ENCODE results near the gene SEPTIN10.
"Not testable (repeated sequence)": the region's sequence is repeated elsewhere in the genome, so short reads cannot be mapped to it uniquely, and the experiment has no call there.

The SEPTIN10 gene

DNA sequence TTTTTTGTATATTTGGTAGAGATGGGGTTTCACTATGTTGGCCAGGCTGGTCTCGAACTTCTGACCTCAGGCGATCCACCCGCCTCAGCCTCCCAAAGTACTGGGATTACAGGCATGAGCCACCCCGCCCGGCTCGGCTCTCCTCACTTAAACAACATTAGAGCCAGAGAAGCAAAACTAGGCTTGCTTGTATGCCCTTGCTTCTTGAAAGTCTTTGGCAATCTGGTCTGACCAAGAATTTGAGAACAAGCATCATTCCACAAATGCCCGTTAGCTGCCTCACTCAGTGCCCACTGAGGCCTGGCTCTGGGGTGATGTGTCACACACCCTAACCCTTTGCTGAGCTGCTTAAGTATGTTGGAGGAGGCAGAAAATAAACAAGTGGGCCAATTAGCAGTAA is 33.9 kb upstream of the SEPTIN10 start:
- Histone ChIP-seq H3K4me1 (ENCODE audit: control insufficient read depth, insufficient read depth, low read length, poor library complexity, severe bottlenecking) (no peaks in the 10 kb centered on the region), H3K9me3 (ENCODE audit: control insufficient read depth, low read length) (no peaks in the 10 kb centered on the region), H3K27ac (ENCODE audit: insufficient read depth, low read length, poor library complexity, severe bottlenecking) (no peak overlapping the region), H3K4me3 (ENCODE audit: insufficient read depth, low read depth, low read length, poor library complexity, severe bottlenecking) (no peak overlapping the region), H3K36me3 (ENCODE audit: control insufficient read depth, insufficient read depth, low read length) (no peaks in the 10 kb centered on the region), H3K27me3 (replicated peaks; ENCODE audit: control insufficient read depth, insufficient read depth, low read length, poor library complexity, severe bottlenecking) (no peaks in the 10 kb centered on the region)
- DNase-seq = no peak

DNA sequence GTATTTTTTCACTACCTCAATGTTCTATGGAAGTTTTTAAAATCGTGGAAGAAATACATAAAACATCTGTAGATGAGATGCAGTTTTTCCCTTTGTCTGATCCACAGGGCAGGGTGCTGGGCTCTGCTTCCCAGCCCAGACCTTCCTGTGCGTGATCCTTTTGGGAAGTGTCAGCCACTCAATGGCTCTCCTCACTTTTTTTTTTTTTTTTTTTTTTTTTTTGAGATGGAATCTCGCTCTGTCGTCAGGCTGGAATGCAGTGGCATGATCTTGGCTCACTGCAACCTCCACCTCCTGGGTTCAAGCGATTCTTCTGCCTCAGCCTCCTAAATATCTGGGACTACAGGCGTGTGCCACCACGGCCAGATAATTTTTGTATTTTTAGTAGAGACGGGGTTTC is 33.2 kb upstream of the SEPTIN10 start:
- Histone ChIP-seq H3K27ac (ENCODE audit: insufficient read depth, low read length, poor library complexity, severe bottlenecking) (no peak overlapping the region), H3K4me3 (ENCODE audit: insufficient read depth, low read depth, low read length, poor library complexity, severe bottlenecking) (no peak overlapping the region), H3K27me3 (replicated peaks; ENCODE audit: control insufficient read depth, insufficient read depth, low read length, poor library complexity, severe bottlenecking) (no peaks in the 10 kb centered on the region), H3K36me3 (ENCODE audit: control insufficient read depth, insufficient read depth, low read length) (no peaks in the 10 kb centered on the region), H3K4me1 (ENCODE audit: control insufficient read depth, insufficient read depth, low read length, poor library complexity, severe bottlenecking) (no peaks in the 10 kb centered on the region), H3K9me3 (ENCODE audit: control insufficient read depth, low read length) (no peaks in the 10 kb centered on the region)
- DNase-seq = no peak

DNA sequence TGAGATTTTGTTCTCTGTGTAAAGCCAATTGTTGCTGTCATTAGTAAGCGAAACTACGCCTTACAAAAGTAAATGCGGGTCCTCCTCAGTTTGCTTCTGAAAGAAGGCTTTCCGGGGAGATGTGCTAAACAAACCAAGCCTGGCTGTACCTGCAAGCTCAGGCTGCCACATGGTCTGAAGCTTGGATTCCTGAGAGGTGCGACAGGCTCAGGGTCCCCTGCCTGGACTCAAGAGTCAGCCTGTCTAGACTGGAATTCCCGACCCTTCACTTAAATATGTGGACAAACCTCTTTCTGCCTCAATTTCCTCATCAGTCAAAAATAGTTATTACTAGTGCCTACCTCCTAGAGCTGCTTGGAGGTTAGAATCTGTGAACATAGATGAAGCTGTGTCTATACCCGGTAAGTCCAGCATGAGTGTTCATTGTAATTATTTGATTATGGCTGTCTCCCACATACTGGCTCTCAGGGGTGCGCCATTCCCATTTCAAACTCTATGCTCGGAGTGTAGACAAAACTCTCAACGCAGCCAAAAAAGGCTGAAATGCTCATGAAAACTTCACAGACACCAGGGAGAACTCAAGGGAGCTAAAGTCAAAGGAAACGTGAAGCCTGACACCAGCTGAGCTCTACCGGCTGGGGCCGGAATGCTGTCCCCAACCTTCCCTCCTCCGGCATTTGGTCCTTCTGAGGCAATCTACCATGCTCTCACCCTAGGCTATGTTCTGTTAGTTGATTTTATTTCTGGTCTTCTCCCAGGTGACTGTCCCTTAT is 31.8 kb upstream of the SEPTIN10 start:
- no peak for DNase-seq
- Histone ChIP-seq H3K4me1 (ENCODE audit: control insufficient read depth, insufficient read depth, low read length, poor library complexity, severe bottlenecking) (no peaks in the 10 kb centered on the region), H3K36me3 (ENCODE audit: control insufficient read depth, insufficient read depth, low read length) (no peaks in the 10 kb centered on the region), H3K27ac (ENCODE audit: insufficient read depth, low read length, poor library complexity, severe bottlenecking) (no peak overlapping the region), H3K4me3 (ENCODE audit: insufficient read depth, low read depth, low read length, poor library complexity, severe bottlenecking) (no peak overlapping the region), H3K9me3 (ENCODE audit: control insufficient read depth, low read length) (no peaks in the 10 kb centered on the region), H3K27me3 (replicated peaks; ENCODE audit: control insufficient read depth, insufficient read depth, low read length, poor library complexity, severe bottlenecking) (no peaks in the 10 kb centered on the region)

DNA sequence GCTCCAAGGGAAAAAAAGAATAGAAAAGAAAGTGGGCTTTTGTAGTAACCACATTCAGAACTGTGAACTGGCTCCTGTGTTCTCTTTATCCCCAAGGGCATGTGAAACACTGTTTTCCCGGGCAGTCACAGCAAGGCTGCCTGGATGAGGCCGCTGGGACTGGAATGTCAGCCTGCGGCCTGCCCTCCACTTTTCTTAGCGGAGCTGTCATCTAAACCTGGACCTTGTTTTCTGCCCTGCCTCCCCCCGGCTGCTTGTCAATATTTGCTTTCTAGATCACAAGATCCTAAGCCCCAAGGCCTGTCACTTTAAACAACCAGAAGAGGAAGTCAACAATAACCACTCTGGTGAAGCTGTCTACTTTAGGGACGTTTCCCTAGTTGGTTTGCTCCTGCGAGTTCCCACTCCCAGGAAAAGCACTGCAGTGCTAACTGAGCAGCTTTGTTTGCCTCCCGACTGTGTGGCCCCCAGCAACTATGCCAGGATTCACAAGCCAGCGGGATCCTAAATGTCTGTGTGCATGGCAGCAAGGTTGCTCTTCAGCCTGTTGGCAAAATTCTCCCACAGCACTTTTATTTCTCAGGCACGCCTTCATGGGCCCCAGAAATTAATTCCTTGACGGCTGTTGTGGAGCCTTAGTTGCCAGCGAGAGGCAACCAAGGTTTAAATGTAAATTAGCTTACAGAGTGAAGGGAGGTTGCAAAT is 31.0 kb upstream of the SEPTIN10 start:
- Histone ChIP-seq H3K27me3 (replicated peaks; ENCODE audit: control insufficient read depth, insufficient read depth, low read length, poor library complexity, severe bottlenecking) (no peaks in the 10 kb centered on the region), H3K4me1 (ENCODE audit: control insufficient read depth, insufficient read depth, low read length, poor library complexity, severe bottlenecking) (no peaks in the 10 kb centered on the region), H3K4me3 (ENCODE audit: insufficient read depth, low read depth, low read length, poor library complexity, severe bottlenecking) (no peak overlapping the region), H3K9me3 (ENCODE audit: control insufficient read depth, low read length) (no peaks in the 10 kb centered on the region), H3K36me3 (ENCODE audit: control insufficient read depth, insufficient read depth, low read length) (no peaks in the 10 kb centered on the region), H3K27ac (ENCODE audit: insufficient read depth, low read length, poor library complexity, severe bottlenecking) (no peak overlapping the region)
- DNase-seq = no peak

DNA sequence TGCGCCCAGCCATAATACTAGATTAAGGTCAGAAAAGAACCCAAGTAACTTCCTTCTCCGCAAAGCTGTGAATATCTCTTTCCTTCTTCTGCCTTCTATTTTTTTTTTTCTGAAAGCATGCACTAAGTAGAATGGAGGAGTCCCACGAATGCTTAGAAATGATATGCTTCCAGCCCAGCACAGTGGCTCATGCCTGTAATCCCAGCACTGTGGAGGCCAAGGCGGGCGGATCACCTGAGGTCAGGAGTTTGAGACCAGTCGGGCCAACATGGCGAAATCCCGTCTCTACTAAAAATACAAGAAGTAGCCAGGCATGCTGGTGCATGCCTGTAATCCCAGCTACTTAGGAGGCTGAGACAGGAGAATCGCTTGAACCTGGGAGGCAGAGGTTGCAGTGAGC is 26.2 kb upstream of the SEPTIN10 start:
- H3K4me3 ChIP-seq (ENCODE audit: insufficient read depth, low read depth, low read length, poor library complexity, severe bottlenecking); H3K36me3 ChIP-seq (ENCODE audit: control insufficient read depth, insufficient read depth, low read length); H3K27me3 ChIP-seq (replicated peaks; ENCODE audit: control insufficient read depth, insufficient read depth, low read length, poor library complexity, severe bottlenecking); H3K4me1 ChIP-seq (ENCODE audit: control insufficient read depth, insufficient read depth, low read length, poor library complexity, severe bottlenecking); H3K9me3 ChIP-seq (ENCODE audit: control insufficient read depth, low read length); H3K27ac ChIP-seq (ENCODE audit: insufficient read depth, low read length, poor library complexity, severe bottlenecking); DNase-seq: not testable (repeated sequence)

DNA sequence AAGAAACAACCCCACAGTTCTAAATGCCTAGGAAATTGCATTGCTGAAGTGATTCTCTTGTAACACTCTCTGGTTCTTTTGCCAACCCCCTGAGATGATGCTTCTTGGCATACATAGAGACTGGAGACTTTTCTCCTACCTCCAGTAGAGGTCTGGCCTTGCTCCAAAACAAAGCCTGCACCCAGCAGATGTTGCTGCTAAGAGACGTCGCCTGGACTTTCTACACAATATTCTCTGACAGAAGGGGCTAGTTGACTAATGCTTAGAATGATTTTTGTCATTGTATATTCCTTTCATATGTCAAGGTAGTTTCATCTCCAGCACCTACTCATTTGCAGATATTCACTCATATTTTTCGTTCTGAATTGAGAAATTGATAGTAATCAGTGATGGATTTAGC is 25.0 kb upstream of the SEPTIN10 start:
- Histone ChIP-seq H3K9me3 (ENCODE audit: control insufficient read depth, low read length) (no peaks in the 10 kb centered on the region), H3K4me1 (ENCODE audit: control insufficient read depth, insufficient read depth, low read length, poor library complexity, severe bottlenecking) (no peaks in the 10 kb centered on the region), H3K27me3 (replicated peaks; ENCODE audit: control insufficient read depth, insufficient read depth, low read length, poor library complexity, severe bottlenecking) (no peaks in the 10 kb centered on the region), H3K36me3 (ENCODE audit: control insufficient read depth, insufficient read depth, low read length) (no peaks in the 10 kb centered on the region), H3K27ac (ENCODE audit: insufficient read depth, low read length, poor library complexity, severe bottlenecking) (no peak overlapping the region), H3K4me3 (ENCODE audit: insufficient read depth, low read depth, low read length, poor library complexity, severe bottlenecking) (no peak overlapping the region)
- no peak for DNase-seq

DNA sequence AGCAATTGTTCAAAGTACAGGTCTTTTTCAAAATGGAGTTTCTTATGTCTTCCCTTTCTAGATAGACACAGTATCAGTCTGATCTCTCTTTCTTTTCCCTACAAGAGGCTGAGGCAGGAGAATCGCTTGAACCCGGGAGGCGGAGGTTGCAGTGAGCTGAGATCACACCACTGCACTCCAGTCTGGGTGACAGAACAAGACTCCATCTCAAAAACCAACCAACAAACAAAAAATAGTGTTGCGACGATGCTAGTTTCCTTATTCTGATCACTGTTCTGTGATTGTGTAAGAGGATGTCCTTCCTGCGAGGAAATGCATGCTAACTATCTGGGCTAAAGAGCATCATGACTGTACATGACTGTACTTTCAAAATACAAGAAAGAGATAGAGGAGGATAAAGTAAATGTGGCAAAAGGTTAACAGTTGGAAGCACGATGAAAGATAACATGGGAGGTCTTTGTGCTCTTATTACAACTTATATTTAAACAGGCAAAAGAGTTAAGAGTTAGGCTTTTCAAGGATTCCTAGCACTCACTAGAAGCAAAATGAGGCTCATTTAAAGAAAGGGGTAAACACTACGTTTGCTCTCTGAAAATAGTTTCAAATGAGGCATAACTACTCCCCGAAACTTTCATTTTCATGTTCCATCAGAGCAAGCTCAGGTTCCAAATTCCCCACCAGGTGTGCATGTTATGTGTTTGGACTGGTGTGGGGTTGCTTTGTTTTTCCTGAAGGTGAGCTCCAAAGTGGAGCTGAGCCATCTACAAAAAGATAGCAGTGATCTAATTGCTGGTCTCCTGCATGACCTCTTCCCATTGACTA is 24.2 kb upstream of the SEPTIN10 start:
- no peaks in the 10 kb centered on the region for H3K9me3 ChIP-seq (ENCODE audit: control insufficient read depth, low read length)
- DNase-seq = no peak
- no peak overlapping the region for H3K4me3 ChIP-seq (ENCODE audit: insufficient read depth, low read depth, low read length, poor library complexity, severe bottlenecking)
- H3K27me3 ChIP-seq (replicated peaks; ENCODE audit: control insufficient read depth, insufficient read depth, low read length, poor library complexity, severe bottlenecking) = no peaks in the 10 kb centered on the region
- no peaks in the 10 kb centered on the region for H3K4me1 ChIP-seq (ENCODE audit: control insufficient read depth, insufficient read depth, low read length, poor library complexity, severe bottlenecking)
- H3K36me3 ChIP-seq (ENCODE audit: control insufficient read depth, insufficient read depth, low read length) = no peaks in the 10 kb centered on the region
- no peak overlapping the region for H3K27ac ChIP-seq (ENCODE audit: insufficient read depth, low read length, poor library complexity, severe bottlenecking)

DNA sequence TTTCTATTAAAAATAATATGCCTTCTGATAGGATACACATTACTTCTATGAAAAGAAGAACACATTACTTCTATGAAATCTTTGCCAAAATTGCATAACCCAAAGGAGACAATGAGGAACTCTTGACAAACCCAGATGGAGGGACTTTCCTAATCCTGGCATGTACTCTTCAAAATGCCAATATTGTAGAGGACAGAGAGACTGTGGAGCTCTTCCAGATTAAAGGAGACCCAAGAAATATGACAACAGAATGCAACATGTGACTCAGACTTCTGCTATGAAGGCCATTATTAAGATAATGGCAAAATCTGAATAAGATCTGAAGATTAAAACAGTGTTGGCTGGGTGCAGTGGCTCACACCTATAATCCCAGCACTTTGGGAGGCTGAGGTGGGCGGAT is 22.6 kb upstream of the SEPTIN10 start:
- Histone ChIP-seq H3K9me3 (ENCODE audit: control insufficient read depth, low read length) (no peaks in the 10 kb centered on the region), H3K27ac (ENCODE audit: insufficient read depth, low read length, poor library complexity, severe bottlenecking) (no peak overlapping the region), H3K4me1 (ENCODE audit: control insufficient read depth, insufficient read depth, low read length, poor library complexity, severe bottlenecking) (no peaks in the 10 kb centered on the region), H3K36me3 (ENCODE audit: control insufficient read depth, insufficient read depth, low read length) (no peaks in the 10 kb centered on the region), H3K27me3 (replicated peaks; ENCODE audit: control insufficient read depth, insufficient read depth, low read length, poor library complexity, severe bottlenecking) (no peaks in the 10 kb centered on the region), H3K4me3 (ENCODE audit: insufficient read depth, low read depth, low read length, poor library complexity, severe bottlenecking) (no peak overlapping the region)
- DNase-seq = no peak

DNA sequence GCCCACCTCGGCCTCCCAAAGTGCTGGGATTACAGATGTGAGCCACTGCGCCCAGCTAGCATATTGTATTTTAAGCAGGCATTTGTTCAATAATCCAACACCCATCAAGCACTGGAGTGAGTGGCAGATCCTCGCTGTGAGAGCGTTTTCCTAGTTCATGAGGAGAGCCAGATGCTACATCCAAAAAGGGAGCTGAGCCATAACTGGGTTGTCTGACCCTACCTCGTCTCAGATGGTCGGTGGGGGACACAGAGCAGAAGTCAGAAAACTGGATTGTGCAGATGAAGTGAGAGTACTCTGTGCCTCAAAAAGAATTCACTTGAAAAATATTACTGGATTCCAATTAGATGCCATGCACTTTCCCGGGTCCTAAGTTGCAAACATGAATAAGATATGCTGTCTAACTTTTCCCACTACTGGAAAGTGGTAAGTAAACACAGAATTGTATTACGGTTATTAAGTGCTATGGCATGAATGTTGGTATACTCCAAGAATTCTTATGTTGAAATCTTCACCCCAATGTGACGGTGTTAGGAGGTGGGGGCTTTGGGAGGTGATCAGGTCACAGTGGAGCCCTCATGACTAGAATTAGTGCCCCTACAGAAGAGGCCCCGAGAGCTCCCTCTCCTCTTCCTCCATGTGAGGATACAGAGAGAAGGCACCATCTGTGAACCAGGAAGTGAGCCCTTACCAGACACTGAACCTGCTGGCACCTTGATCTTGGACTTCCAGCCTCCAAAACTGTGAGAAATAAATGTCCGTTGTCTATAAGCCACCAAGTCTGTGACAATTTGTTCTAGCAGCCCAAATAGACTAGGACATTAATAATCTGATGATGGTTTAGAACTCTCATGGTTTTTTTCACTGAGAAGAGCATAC is 21.9 kb upstream of the SEPTIN10 start:
- DNase-seq = no peak
- Histone ChIP-seq H3K4me1 (ENCODE audit: control insufficient read depth, insufficient read depth, low read length, poor library complexity, severe bottlenecking) (no peaks in the 10 kb centered on the region), H3K27me3 (replicated peaks; ENCODE audit: control insufficient read depth, insufficient read depth, low read length, poor library complexity, severe bottlenecking) (no peaks in the 10 kb centered on the region), H3K9me3 (ENCODE audit: control insufficient read depth, low read length) (no peaks in the 10 kb centered on the region), H3K36me3 (ENCODE audit: control insufficient read depth, insufficient read depth, low read length) (no peaks in the 10 kb centered on the region), H3K27ac (ENCODE audit: insufficient read depth, low read length, poor library complexity, severe bottlenecking) (no peak overlapping the region), H3K4me3 (ENCODE audit: insufficient read depth, low read depth, low read length, poor library complexity, severe bottlenecking) (no peak overlapping the region)

Data from effector memory CD4-positive, alpha-beta T cell (primary cell).